Gastroesophageal sphincter (tissue), 3 donors: ENCODE results near the gene SLFN14.

Experiments used
- POLR2A ChIP-seq, 2 donors: fragments of 450-650 bp; IDR thresholded peaks; one replicate each; pipeline ENCODE4 v1.6.1; 2017; ENCODE audit warnings: antibody characterized with exemption in 2 of 2, mild to moderate bottlenecking in 2 of 2, moderate library complexity in 1 of 2
- POLR2AphosphoS5 ChIP-seq: sonication (generic); formaldehyde crosslinking; IDR thresholded peaks from one replicate; pipeline ENCODE4 v1.6.1; 2017; ENCODE audit warnings: antibody characterized with exemption
- TF ChIP-seq, protein P1 (sequence below), 4 experiments: fragments of 200-600 bp in 2 of 4; fragments of 450-650 bp in 2 of 4; sonication (generic) in 1 of 4; IDR thresholded peaks; one replicate each; pipeline ENCODE4 v1.5.1; 2017 to 2019; ENCODE audit warnings: antibody characterized with exemption in 4 of 4, mild to moderate bottlenecking in 2 of 4, moderate library complexity in 2 of 4

DNA sequence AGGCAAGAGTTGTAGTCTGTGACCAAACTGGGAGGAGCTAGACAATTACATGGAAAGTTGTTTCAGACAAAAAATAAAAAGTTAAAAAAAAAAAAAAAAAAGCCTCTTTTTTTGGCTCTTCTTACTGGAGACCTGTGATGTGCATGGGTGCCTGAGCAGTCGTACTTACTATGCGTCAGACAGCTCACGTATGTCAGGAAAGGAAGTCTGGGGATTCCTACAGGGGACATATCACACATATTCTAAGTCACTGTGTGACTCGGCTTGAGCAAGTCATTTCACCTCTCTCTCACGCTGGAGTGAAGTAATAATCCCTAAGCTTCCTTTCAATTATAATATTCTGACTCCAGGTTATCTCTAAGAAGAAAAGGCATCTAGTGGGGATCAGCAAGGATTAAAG lies 6.0 kb downstream of the SLFN14 start:
- TF ChIP-seq, protein P1, sequence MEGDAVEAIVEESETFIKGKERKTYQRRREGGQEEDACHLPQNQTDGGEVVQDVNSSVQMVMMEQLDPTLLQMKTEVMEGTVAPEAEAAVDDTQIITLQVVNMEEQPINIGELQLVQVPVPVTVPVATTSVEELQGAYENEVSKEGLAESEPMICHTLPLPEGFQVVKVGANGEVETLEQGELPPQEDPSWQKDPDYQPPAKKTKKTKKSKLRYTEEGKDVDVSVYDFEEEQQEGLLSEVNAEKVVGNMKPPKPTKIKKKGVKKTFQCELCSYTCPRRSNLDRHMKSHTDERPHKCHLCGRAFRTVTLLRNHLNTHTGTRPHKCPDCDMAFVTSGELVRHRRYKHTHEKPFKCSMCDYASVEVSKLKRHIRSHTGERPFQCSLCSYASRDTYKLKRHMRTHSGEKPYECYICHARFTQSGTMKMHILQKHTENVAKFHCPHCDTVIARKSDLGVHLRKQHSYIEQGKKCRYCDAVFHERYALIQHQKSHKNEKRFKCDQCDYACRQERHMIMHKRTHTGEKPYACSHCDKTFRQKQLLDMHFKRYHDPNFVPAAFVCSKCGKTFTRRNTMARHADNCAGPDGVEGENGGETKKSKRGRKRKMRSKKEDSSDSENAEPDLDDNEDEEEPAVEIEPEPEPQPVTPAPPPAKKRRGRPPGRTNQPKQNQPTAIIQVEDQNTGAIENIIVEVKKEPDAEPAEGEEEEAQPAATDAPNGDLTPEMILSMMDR (IDR thresholded peaks at IDR 0.05) = no peak
- no peak for TF ChIP-seq POLR2A (IDR thresholded peaks at IDR 0.05)
- no peak for TF ChIP-seq POLR2AphosphoS5
